Measurements from ENCODE around the gene MYBPC2. TPM values are rescaled to one million over a fixed set of nuclear protein-coding genes. Genes with fewer than 3 reads are reported as not detected.

The MYBPC2 gene
- total RNA-seq, 4 donors from 2014 or later, result 358 to 988 (median 442) TPM

- intact Hi-C loops (cut with DNase I; ENCODE audit: low total_unique reads) (no loop called here), in situ Hi-C loops (cut with MboI; ENCODE audit: low sequenced_read_pairs in 4 of 4) (loop anchor here in 2 of 4 donors (10.0 kb wide), 1 partner anchor 53 kb away; the partner anchor contains the start of gene NAPSA (in 2 of the 2))
- no peak overlapping the region for H3K27ac ChIP-seq
- no peaks in the 10 kb centered on the region for H3K9me3 ChIP-seq
- no peak for TF ChIP-seq CTCF (IDR thresholded peaks at IDR 0.05 in 4 of 5, conservative IDR thresholded peaks at IDR 0.05 in 1 of 5)
- no peak for TF ChIP-seq POLR2A (IDR thresholded peaks at IDR 0.05)
- peaks cover 2 to 22% (median 11%) of the 10 kb centered on the region in 3 donors for H3K27me3 ChIP-seq
- ATAC-seq (no peak), DNase-seq (no peak)
- no peak overlapping the region for H3K4me3 ChIP-seq
- no peaks in the 10 kb centered on the region for H3K36me3 ChIP-seq
- peaks cover 0 to 8% of the 10 kb centered on the region in 2 donors for H3K4me1 ChIP-seq
Measured at GRCh38 chr19:50417111-50418081, 15.3 kb upstream of the MYBPC2 start.

GRCh38 chr19:50418176-50419021 lies 14.3 kb upstream of the MYBPC2 start, which contains the start of gene SPIB:
Gene SPIB, plus strand, starts transcription at chr19:50418938. Its CDS starts 25 bp downstream, at chr19:50418963.
- no peaks in the 10 kb centered on the region for H3K9me3 ChIP-seq
- peaks cover 0 to 8% of the 10 kb centered on the region in 2 donors for H3K4me1 ChIP-seq
- no peak for ATAC-seq
- H3K27ac ChIP-seq, result no peak within 1 kb of the TSS
- no peak within 1 kb of the TSS for H3K4me3 ChIP-seq
- in situ Hi-C loops (cut with MboI; ENCODE audit: low sequenced_read_pairs in 4 of 4) (loop anchor here in 2 of 4 donors (10.0 kb wide), 1 partner anchor 54 kb away; the partner anchor contains the start of gene NAPSA (in 2 of the 2)), intact Hi-C loops (cut with DNase I; ENCODE audit: low total_unique reads) (no loop called here)
- H3K36me3 ChIP-seq, result no peaks in the 10 kb centered on the region
- no peak for DNase-seq
- peaks cover 2 to 22% (median 11%) of the 10 kb centered on the region in 3 donors for H3K27me3 ChIP-seq
- TF ChIP-seq CTCF (IDR thresholded peaks at IDR 0.05 in 4 of 5, conservative IDR thresholded peaks at IDR 0.05 in 1 of 5) (no peak), POLR2A (IDR thresholded peaks at IDR 0.05) (no peak)

GRCh38 chr19:50419022-50419579 lies 13.6 kb upstream of the MYBPC2 start:
- Histone ChIP-seq H3K27me3 (peaks cover 2 to 22% (median 11%) of the 10 kb centered on the region in 3 donors), H3K4me3 (no peak overlapping the region), H3K9me3 (no peaks in the 10 kb centered on the region), H3K4me1 (peaks cover 0 to 8% of the 10 kb centered on the region in 2 donors), H3K36me3 (no peaks in the 10 kb centered on the region), H3K27ac (no peak overlapping the region)
- intact Hi-C loops (cut with DNase I; ENCODE audit: low total_unique reads) (no loop called here), in situ Hi-C loops (cut with MboI; ENCODE audit: low sequenced_read_pairs in 4 of 4) (loop anchor here in 2 of 4 donors (10.0 kb wide), 1 partner anchor 54 kb away; the partner anchor contains the start of gene NAPSA (in 2 of the 2))
- TF ChIP-seq POLR2A (IDR thresholded peaks at IDR 0.05), result no peak
- TF ChIP-seq CTCF (IDR thresholded peaks at IDR 0.05 in 4 of 5, conservative IDR thresholded peaks at IDR 0.05 in 1 of 5), result no peak
- no peak for ATAC-seq
- no peak for DNase-seq

- in situ Hi-C loops (cut with MboI; ENCODE audit: low sequenced_read_pairs in 4 of 4), result loop anchor here in 2 of 4 donors (10.0 kb wide), 1 partner anchor 55 kb away; the partner anchor contains the start of gene NAPSA (in 2 of the 2)
- no peak for DNase-seq
Measured at GRCh38 chr19:50419580-50420035, 13.1 kb upstream of the MYBPC2 start.

More at GRCh38 chr19:50419580-50420035, 13.1 kb upstream of the MYBPC2 start:
- no peak for ATAC-seq
- no peaks in the 10 kb centered on the region for H3K36me3 ChIP-seq
- H3K27ac ChIP-seq, result no peak overlapping the region
- no peak overlapping the region for H3K4me3 ChIP-seq
- peaks cover 2 to 22% (median 11%) of the 10 kb centered on the region in 3 donors for H3K27me3 ChIP-seq
- H3K9me3 ChIP-seq, result no peaks in the 10 kb centered on the region
- H3K4me1 ChIP-seq, result peaks cover 0 to 8% of the 10 kb centered on the region in 2 donors
- intact Hi-C loops (cut with DNase I; ENCODE audit: low total_unique reads), result no loop called here
- TF ChIP-seq CTCF (IDR thresholded peaks at IDR 0.05 in 4 of 5, conservative IDR thresholded peaks at IDR 0.05 in 1 of 5), result no peak
- no peak for TF ChIP-seq POLR2A (IDR thresholded peaks at IDR 0.05)
